Hematopoietic multipotent progenitor cell treated with erythropoietin and hydrocortisone succinate and interleukin-3 and kit ligand, for 17 days (in vitro differentiated cells): ENCODE data around the gene TRMT61A.
A peak's percentile ranks its signal among the peaks of the same experiment; 100 is the strongest.
"Not testable (repeated sequence)": the region's sequence is repeated elsewhere in the genome, so short reads cannot be mapped to it uniquely, and the experiment has no call there.

Experiments used
- DNase-seq: peaks from one replicate; pipeline ENCODE4 v3.0.0-alpha.2; 2015; ENCODE audit warnings: low spot score

The TRMT61A gene

DNA sequence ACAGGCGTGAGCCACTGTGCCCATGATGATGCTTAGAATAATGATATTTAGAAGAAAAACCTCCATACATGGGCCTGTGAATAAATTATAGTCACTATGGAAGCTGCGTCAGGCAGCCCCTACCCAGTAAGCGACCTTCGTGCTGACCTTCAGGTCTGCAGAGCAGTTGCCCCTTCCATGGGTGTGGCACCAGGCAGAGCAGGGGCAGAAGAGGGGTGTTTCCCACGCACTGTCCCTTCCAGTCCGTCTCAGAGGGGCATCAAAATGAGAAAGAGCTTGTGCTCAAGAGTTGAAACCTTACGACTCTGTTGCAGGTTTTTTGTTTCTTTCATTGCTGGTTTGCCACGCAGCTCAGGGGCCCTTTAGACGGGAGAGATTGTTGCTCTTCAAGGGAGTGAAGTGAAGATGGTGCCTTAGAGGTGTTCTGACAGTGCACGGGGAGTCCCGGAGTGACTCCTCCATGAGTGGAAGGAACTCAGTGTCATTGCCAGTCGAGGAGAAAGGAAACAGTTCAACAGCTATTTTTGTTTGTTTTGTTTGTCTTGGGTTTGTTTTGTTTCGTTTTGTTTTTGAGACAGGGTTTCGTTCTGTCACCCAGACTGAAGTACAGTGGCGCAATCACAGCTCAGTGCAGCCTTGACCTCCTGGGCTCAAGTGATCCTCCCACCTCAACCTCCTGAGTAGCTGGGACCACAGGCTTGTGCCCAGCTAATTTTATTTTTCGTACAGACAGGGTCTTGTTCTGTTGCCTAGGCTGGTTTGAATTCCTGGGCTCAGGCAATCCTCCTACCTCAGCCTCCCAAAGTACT lies 20.3 kb upstream of the TRMT61A start:
- no peak for DNase-seq

DNA sequence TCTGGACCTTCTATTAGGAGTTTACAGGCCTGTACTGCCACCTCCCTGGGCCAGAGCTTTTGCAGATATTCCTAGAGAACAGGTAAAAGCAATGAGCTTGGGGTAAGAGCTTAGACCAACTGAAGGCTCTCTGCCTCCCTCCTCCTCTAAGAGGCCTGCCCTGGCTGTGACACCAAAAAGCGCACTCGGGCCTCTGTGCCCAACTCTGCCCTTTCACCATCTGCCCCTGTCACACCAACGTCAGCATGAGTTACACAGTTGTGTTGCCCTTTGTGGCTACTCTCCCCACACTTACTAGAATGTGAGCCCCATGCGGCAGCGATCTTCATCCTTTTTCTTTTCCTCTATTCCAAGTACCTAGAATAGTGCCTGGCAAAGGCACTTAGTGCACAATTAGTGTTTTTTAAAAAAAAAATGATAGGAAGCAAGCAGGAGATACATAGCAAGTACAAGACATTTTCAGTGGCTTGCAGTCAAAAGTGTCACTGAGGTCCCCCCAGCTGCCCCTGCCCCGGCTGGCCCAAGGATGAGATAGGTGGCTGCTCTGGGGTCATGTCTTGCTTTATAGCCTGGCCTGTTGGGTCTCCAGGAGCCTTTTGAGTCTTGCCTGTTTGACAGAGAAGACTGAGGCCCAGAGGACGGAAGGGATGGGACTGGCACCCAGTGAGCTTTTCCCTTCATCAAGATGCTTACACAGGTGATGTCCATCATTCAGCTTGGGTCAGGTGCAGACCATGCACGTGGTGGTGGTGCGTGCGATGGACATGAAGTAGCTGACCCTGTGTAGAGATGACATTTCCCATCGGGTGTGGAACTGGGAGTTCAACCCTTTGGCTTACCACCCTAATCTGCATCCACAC lies 18.9 kb upstream of the TRMT61A start:
- no peak for DNase-seq

DNA sequence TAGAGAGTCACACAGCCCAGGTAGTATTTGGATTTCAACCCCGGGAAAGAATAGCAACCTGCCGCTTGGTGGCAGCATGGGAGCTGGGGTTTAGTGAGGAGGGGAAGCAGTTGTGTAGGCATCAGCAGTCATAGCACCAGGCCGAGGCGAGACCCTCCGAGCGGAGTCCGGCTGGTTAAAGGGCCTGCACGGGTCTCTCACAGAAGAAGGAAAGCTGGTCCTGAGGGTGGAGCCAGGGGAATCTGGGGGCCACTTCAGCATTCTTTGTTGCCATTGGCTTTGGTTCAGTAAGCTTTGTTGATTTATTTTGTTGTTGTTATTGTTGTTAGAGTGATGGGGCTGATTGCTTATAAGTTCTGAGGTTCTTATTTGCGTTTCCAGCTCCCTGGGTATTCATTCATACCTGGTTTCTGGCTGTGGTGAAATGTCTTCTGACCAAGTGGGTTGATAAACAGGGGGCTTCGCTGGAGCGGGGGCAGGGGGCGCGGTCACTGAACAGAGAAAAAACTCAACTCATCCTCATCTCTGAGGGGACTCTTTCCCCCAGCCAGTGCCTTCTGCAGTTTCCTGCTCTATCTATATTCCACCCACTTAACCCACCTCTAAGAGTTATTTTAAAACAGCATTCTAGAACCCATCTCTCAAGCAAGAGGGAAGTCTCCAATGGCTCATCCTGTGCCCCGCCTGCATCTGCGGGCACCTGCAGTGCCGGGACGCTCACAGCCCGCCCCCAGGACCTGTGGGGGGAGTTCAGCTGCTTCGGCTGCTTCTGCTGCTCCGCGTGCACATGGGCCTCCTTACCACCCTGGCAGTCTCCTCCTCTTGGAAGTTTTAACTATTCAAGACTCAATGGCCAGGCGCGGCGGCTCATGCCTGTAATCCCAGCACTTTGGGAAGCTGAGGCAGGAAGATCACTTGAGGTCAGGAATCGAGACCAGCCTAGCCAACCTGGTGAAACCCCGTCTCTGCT lies 18.0 kb upstream of the TRMT61A start:
- no peak for DNase-seq

DNA sequence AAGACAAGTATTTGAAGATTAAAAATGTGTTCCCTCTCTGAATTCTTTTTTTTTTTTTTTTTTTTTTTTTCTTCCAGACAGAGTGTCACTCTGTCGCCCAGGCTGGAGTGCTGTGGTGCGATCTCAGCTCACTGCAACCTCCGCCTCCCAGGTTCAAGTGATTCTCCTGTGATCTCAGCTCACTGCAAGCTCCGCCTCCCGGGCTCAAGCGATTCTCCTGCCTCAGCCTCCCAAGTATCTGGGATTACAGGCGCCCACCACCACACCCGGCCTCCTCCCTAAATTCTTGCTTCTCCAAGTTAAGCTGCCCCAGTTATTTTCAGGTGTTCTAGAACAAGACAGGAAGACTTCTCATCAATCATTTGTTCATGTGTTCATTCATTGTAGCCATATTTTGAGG lies 16.8 kb upstream of the TRMT61A start:
- DNase-seq, result not testable (repeated sequence)

DNA sequence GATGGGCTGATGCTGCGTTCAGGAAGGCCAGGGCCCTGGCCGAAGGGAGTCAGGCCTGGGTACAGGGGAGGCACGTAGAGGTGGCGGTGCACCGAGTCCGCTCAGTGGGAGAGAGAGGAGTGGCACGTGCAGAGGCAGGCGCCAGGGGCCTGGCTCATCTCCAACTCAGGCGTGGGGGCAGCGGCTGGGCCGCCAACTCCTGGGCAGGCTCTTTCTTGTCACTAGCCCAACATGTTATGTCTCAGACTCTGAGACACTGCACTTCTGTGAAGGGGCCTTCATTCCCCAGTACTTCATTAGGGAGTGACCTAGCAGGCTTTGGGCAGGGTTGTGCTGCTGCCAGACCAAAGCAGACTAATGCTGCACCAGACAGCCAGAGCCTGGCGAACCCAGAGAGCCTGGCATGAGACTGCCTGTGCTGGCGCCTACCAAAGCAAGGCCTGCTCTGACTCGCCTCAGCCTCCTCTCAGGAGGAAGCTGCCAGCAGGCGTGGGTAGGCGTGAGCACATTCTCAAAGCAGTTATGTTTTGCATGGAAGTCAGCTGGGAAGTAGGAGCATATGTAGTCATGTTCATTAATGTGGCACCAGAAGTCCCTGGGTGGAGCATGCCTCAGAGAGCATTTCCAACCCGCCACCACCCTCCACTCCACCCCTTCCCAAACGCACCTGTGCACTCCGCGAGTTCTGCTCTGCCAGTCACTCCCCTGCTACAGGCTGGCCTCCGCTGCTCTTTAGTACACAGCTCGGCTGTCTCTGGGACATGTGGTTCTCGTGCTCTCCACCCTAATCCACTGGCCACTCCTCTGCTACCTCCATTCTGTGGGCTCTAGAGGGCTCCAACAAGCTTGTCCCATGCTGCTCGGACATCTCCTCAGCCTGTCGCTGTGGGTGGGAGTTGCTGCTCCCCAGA lies 16.0 kb upstream of the TRMT61A start:
- DNase-seq, result peak; percentile 54

DNA sequence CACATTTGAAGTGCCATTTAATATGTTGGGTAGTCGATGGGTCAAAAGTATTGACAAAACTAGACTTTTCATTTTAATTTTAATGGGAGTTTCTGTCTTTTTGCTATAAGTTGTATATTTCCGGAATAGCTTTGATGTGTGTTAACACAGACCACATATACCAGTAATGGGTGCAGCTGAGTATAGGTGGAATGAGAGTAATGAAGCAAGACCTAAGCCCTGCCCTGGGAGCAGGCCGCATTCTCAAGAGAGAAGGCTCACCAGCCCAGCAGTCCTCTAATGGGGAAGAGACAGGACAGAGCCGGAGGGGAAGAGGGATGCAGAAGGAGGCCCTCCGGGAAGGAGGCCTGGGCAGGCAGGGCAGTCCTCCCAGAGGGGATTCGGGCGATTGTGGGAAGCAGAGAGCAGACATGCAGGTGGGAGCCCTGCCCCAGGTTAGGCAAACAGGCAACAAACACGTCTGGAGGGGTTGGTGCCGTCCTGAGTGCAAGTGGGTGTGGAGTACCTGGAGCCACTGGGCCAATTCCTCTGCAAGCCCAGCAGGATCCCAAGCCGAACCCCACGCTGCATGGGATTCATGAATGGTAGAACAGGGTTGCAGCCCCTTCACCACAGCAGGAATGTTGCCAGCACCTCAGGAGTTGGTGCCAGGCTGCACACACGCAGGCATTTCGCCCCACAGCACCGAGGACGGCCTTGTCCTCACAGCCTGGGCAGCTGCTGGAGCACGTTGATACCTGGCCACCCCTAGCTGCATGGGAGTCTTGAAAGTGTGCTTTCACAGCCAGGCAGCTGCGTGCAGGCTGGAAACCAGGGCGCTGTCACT lies 14.2 kb upstream of the TRMT61A start:
- DNase-seq, result no peak

DNA sequence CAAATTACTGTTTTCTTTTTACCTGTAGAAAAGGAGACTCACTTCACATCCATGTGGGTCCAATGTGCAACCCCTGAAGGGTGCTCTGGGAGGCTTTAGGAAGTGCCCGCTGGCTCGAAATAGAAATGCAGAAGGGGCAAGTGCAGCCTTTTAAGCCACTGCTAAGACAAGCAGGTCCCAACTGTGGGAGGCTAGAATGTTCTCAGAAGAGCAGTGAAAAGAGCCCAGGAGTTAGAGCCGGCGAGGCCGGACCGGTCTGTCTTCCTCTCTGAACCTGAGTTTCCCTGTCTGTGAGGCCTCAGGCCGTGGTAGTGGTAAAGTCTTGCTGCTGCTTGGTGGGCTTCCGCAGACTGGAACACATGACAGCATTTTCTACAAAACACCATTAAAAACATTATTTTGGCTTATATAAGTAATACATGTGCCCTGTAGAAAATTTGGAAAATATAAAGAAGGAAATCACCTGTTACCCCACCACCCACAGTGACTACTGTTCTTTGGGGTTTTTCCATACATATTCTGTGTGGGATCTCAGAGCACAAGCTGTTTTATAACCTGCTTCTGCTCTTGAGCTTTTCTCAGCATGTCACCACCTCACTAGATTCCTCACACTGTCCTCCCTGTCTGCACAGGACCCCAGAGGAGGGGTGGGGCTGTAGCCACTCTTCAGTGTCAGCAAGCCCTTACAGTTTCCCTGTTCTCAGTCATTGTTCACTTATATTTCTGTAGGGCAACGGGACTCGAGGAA lies 12.4 kb upstream of the TRMT61A start:
- no peak for DNase-seq

DNA sequence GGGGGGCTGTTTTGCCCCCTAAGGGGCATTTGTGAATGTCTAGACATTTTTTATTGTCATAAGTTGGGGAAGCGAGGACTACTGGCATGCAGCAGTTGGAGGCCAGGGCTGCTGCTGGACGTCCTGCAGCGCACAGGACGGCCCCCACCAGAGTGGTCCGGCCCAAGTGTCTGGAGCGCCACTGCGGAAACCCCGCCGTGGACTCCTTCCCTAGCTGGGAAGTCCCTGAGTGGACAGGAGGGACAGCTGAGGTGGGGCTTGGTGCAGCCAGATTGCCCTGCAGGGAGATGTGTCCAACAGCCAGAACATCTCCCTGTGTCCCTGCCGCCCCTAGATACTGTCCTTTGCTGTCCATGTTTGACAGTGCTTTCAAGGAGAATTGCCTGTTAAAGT lies 11.8 kb upstream of the TRMT61A start:
- DNase-seq, result no peak

DNA sequence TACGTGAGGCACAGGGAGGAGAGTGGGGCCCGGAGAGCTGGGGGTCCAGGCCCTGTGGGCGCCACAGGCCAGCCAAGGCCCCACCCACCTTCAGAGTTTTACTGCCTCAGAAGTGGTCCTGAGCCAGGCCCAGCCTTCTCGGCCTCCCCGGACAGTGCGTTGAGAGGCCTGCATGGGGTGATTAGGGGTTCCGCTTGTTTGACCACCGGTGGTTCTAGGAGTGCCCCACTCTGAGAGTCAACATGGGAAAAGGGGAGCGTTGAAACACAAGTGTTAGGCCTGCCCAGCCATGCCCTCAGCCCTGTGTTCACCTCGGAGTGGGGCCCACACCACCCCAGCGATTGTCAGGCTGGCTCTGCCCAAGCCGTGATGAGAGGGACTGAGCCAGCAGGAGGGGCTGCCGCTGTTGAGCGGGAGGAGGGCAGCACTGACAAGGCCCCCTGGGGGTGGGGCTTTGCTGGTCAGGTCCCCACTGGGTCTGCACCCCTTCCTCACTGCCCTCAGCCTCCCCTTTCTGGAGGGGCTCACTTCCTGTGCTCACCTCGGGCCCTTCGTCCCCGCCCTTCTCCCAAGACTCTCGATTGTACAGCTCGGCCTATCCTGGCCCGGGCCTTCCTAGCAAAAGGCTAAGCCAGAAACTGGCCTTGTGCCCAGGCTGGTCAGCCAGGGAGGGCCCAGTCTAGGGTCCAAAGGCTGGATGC lies 11.1 kb upstream of the TRMT61A start:
- no peak for DNase-seq

DNA sequence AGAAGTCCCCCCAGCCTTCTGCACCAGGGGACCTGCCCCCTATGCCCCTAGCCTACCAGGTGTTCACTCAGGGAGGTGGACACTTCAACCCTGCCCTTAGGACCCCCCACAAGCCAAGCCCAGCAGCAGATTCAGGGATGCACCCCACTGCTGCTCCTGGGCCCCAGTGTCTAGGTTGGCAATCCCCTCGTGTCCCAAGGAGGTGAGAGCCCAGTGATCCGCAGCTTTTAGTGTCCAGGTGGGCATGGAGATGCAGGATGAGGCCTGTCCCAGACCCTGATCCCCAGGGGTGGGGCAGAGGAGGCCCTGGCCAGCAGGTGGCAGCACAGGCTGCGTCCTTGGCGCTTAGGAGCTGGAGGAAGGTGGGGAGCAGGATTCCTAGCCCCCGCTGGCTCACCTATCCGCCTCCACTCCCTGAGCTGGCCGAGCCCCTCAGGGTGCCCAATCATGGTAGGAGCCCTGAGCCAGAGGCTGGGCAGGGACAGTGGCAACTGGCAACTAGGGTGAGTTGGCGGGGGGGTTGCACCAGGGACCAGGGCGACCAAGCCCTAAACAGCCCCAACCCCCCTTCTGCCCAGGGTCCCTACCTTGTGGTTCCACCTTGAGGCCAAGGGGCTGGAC lies 10.5 kb upstream of the TRMT61A start:
- peak; percentile 70 for DNase-seq

DNA sequence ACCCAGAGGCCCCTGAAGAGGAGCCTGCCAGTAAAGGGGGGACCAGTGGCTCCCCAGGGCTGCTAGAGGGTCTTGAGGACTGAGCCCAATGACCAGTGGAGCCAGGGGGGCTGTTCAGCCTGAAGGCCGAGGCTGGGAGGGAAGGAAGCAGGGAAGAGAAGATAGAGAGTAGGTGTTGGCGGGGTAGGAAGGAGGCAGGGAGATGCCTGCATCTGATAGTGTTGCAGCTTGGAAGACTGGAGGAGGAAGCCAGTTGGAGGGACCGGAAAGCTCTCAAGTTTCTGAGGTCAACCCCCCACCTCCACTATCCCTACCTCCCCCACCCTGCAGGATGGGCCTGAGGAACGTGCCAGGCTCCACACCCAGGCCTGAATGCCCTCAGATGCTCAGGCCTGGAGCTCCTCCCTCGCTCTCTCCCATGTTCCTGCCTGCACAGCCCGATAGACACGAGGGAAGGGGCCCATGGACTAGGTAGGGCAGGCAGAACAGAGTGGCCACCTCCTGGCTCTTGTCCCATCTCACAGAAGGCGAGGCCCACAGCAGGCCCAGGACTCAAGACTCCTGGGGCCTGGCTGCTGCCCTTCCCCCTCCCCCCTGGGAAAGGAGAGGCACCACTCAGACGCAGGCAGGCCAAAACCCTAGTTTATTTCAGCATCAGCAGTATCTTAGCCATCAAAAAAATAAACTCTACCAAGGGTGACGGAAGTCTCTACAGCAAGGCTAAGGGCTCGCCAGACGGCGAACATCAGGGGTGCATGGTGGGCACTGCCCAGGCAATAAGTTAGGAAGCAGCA lies 9.8 kb upstream of the TRMT61A start:
- no peak for DNase-seq

DNA sequence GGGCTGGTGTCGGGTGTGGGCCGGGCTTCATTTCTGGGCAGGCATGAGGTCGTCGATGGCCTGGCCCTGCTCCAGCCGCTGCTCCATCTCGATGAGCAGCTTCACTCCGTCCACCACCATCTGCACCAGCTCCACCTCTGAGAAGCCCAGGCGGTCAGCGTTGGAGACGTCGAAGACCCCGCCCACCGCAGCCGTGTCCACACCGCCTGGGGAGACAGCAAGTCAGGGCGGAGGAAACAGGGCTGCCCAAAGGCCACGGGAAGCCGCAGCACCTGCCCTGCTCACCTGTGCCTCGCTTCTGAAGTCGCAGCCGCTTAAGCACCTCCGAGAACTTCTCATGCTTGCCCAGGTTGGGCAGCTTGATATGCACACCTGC lies 9.2 kb upstream of the TRMT61A start:
- no peak for DNase-seq

DNA sequence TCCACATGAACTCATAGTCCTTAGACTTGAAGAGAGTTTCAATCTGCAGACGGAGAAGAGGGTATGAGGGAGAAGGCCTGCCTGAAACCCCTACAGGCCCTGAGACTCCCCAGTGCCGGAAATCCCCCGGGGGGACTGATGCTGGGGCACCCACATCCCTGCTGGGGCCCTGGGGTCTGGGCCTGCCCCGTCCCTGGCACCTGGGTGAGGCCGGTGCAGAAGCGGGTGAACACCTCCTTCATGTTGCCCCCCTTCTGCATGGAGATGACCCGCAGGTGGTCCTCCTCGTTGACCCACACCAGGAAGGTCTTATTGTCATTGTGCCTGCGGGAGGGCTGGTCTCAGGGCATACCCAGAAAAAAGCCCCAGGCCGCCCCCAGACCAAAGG lies 8.7 kb upstream of the TRMT61A start:
- DNase-seq, result no peak

DNA sequence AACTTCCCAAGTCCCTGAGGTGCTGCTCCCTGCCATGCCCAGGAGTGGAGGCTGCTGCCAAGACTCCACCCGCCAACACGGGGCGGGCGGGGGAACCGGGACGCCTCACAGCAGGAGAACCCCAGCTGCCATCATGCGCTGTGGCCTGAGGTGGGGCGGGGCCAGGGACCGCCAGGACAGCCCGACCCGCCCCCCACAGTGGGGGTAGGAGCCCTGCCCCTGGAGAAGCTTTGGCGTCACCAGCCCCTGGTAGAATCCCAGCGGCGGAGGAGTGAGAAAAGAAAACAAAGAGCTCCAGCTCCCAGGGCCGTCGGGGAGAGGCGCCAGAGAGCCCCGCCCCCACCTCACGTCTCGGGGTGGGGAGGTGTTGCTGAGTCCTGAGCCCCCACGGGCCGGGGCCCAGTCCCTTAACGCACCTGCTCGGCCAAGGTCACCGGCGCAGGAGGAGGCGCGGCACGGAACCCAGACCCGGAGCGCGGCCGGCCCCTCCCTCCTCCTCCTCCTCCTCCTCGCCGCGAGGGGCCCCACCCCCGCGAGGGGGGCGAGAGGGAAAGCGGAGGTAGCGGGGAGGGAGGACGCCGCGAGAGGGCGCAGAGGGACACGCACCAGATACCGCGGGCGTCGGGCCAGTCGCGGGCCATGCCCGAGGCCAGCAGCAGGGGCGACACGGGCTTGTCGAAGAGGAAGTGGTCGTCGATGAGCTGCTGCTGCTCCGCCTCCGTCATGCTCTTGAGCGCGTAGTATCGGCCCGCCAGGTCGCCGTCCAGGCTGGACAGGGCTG lies 8.1 kb upstream of the TRMT61A start:
- peak; percentile 84 for DNase-seq

DNA sequence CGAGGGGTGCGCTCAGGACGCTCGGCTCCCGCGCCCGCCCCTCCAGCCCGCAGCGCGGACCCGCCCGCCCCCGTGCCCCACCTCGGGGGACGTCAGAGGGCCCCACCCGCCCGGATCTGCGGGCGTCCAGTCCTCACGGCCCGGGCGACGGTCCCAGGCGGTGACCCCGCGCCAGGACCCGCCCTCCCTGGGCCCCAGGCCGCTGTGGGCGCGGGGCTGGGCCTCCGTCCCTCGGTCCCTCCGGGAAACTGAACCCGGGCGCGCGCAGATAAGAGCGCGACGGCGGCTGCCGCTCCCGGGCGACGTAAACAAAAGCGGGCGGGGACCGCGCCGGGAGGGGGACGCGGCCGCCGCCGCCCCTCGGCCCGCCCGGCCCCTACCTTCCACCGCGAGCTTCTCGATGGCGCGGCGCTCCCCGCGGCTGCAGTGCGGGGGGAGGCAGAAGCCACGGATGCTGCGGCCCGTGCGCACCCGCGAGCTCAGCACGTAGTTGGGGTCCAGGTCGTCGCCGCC lies 7.5 kb upstream of the TRMT61A start:
- DNase-seq, result peak; percentile 55

DNA sequence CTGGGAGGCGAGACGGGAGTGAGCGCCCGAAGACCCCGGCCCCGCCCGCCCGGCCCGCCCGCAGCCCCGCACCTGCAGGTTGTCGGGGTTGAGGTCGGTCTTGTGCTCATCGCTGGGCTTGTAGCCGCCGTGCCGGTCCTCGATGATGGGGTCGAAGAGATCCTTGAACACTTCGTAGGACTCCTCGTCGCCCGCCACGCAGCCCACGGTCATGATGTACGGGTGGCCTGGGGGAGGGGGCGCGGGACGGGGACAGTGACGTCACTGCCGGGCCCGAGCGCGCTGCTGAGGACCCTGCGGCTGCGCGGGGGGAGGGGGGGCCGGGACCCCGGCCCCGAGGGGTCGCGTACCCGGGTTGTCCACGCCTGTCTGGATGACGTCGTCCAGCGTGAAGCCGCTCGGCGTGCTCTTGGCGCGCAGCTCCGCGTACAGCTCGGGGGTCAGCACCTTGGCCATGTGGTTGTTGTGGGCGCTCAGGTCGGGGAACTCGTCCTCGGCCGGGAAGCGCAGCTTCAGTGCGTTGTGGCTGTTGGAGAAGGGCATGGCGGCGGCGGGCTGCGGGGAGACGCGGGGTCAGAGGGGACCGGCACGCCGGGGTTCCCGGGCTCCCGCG lies 6.9 kb upstream of the TRMT61A start:
- no peak for DNase-seq
